A549 (cell line): Measurements from ENCODE around the gene APMAP.

Experiments
- BHLHE40 ChIP-seq: IDR thresholded peaks from 2 replicates; pipeline ENCODE4 v1.6.1; 2012; ENCODE audit warnings: low read depth, low read length, inconsistent platforms
- CBX2 ChIP-seq: fragments of 200-600 bp; sonication (generic); IDR thresholded peaks from 2 replicates; pipeline ENCODE4 v1.6.1; 2016; ENCODE audit warnings: low read depth, mild to moderate bottlenecking, borderline replicate concordance
- CHD2 ChIP-seq: fragments of 150-350 bp; IDR thresholded peaks from 2 replicates; pipeline ENCODE4 v1.6.1; 2014; ENCODE audit warnings: low read length; ENCODE audit not compliant: partially characterized antibody
- EP300 ChIP-seq, 2 experiments: fragments of >200 bp; sonication (Bioruptor Twin); formaldehyde crosslinking; IDR thresholded peaks; 2 replicates in 1 of 2; 3 replicates in 1 of 2; pipeline ENCODE4 v1.6.1; 2016 to 2017
- FOSL2 ChIP-seq, 2 experiments: fragments of 450-650 bp in 1 of 2; fragments of >200 bp in 1 of 2; sonication (Bioruptor Twin) in 1 of 2; formaldehyde crosslinking; IDR thresholded peaks; 2 replicates each; pipeline versions ENCODE4 v1.5.0 to v1.6.1; 2016 to 2020; ENCODE audit warnings: mild to moderate bottlenecking in 1 of 2, moderate library complexity in 1 of 2
- JUN ChIP-seq, 2 experiments: fragments of >200 bp; sonication (Bioruptor Twin); formaldehyde crosslinking; IDR thresholded peaks; 2 replicates in 1 of 2; 3 replicates in 1 of 2; pipeline ENCODE4 v1.6.1; 2016 to 2017
- KDM5A ChIP-seq: fragments of 200-600 bp; sonication (generic); IDR thresholded peaks from 2 replicates; pipeline ENCODE4 v1.6.1; 2016; ENCODE audit warnings: antibody characterized with exemption, mild to moderate bottlenecking
- POLR2A ChIP-seq: IDR thresholded peaks from 2 replicates; pipeline ENCODE4 v1.6.1; 2012; ENCODE audit warnings: mild to moderate bottlenecking, low read length
- RCOR1 ChIP-seq: fragments of 150-350 bp; IDR thresholded peaks from 2 replicates; pipeline ENCODE4 v1.6.1; 2014; ENCODE audit warnings: antibody characterized with exemption, low read length, low read depth
- TP53 ChIP-seq: fragments of 250-450 bp; sonication (Bioruptor Pico); IDR thresholded peaks from 2 replicates; pipeline ENCODE4 v1.5.0; 2021; ENCODE audit warnings: mild to moderate bottlenecking, moderate library complexity
- ZFP36 ChIP-seq: fragments of 450-650 bp; IDR thresholded peaks from 2 replicates; pipeline ENCODE4 v1.6.1; 2014; ENCODE audit warnings: borderline replicate concordance; ENCODE audit not compliant: partially characterized antibody
- TF ChIP-seq, protein P1 (sequence below): fragments of >200 bp; sonication (Bioruptor Twin); formaldehyde crosslinking; IDR thresholded peaks from 3 replicates; pipeline ENCODE4 v1.5.1; 2016
- TF ChIP-seq, protein P2 (sequence below): fragments of 200-600 bp; sonication (generic); IDR thresholded peaks from 2 replicates; pipeline ENCODE4 v1.6.1; 2016; ENCODE audit warnings: antibody characterized with exemption, mild to moderate bottlenecking, moderate library complexity

DNA sequence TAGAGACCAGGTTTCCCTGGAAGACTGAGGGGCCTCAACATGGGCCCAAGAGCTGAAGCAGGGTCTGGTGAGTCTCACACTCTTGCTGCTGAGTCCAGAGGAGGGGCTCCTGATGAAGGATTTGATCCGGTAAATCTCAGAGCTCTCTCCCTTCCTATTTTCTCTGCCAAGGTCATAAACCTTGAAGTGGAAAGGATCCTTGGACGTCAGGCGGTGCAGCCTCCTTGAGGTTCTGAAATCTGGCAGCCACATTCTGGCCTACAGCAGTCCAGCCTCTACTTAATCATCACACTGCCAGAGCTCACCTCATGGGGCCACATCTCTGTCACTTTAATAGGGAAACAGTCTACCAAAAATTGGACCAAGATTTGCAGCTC lies 41.4 kb upstream of the APMAP start:
- TF ChIP-seq, protein P1, sequence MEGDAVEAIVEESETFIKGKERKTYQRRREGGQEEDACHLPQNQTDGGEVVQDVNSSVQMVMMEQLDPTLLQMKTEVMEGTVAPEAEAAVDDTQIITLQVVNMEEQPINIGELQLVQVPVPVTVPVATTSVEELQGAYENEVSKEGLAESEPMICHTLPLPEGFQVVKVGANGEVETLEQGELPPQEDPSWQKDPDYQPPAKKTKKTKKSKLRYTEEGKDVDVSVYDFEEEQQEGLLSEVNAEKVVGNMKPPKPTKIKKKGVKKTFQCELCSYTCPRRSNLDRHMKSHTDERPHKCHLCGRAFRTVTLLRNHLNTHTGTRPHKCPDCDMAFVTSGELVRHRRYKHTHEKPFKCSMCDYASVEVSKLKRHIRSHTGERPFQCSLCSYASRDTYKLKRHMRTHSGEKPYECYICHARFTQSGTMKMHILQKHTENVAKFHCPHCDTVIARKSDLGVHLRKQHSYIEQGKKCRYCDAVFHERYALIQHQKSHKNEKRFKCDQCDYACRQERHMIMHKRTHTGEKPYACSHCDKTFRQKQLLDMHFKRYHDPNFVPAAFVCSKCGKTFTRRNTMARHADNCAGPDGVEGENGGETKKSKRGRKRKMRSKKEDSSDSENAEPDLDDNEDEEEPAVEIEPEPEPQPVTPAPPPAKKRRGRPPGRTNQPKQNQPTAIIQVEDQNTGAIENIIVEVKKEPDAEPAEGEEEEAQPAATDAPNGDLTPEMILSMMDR, result no peak
- TF ChIP-seq EP300 (IDR thresholded peaks at IDR 0.05) (no peak), CHD2 (no peak), KDM5A (no peak), RCOR1 (no peak), TP53 (no peak), POLR2A (no peak), ZFP36 (no peak), FOSL2 (IDR thresholded peaks at IDR 0.05) (no peak), FOSL2 (CRISPR knock-in tag; IDR thresholded peaks at IDR 0.05) (no peak), JUN (IDR thresholded peaks at IDR 0.05) (no peak), BHLHE40 (no peak), CBX2 (no peak)
- TF ChIP-seq, protein P2, sequence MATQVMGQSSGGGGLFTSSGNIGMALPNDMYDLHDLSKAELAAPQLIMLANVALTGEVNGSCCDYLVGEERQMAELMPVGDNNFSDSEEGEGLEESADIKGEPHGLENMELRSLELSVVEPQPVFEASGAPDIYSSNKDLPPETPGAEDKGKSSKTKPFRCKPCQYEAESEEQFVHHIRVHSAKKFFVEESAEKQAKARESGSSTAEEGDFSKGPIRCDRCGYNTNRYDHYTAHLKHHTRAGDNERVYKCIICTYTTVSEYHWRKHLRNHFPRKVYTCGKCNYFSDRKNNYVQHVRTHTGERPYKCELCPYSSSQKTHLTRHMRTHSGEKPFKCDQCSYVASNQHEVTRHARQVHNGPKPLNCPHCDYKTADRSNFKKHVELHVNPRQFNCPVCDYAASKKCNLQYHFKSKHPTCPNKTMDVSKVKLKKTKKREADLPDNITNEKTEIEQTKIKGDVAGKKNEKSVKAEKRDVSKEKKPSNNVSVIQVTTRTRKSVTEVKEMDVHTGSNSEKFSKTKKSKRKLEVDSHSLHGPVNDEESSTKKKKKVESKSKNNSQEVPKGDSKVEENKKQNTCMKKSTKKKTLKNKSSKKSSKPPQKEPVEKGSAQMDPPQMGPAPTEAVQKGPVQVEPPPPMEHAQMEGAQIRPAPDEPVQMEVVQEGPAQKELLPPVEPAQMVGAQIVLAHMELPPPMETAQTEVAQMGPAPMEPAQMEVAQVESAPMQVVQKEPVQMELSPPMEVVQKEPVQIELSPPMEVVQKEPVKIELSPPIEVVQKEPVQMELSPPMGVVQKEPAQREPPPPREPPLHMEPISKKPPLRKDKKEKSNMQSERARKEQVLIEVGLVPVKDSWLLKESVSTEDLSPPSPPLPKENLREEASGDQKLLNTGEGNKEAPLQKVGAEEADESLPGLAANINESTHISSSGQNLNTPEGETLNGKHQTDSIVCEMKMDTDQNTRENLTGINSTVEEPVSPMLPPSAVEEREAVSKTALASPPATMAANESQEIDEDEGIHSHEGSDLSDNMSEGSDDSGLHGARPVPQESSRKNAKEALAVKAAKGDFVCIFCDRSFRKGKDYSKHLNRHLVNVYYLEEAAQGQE, result no peak
